GM21529 (cell line): ENCODE data around the gene ARRDC1.
"Not testable (repeated sequence)": the region's sequence is repeated elsewhere in the genome, so short reads cannot be mapped to it uniquely, and the experiment has no call there.

Experiments used
- ATAC-seq: cut with Tn5 transposase; IDR thresholded peaks from one replicate; pipeline ENCODE4 v1.9.1; 2021; ENCODE audit not compliant: unreplicated experiment

Gene ARRDC1

DNA sequence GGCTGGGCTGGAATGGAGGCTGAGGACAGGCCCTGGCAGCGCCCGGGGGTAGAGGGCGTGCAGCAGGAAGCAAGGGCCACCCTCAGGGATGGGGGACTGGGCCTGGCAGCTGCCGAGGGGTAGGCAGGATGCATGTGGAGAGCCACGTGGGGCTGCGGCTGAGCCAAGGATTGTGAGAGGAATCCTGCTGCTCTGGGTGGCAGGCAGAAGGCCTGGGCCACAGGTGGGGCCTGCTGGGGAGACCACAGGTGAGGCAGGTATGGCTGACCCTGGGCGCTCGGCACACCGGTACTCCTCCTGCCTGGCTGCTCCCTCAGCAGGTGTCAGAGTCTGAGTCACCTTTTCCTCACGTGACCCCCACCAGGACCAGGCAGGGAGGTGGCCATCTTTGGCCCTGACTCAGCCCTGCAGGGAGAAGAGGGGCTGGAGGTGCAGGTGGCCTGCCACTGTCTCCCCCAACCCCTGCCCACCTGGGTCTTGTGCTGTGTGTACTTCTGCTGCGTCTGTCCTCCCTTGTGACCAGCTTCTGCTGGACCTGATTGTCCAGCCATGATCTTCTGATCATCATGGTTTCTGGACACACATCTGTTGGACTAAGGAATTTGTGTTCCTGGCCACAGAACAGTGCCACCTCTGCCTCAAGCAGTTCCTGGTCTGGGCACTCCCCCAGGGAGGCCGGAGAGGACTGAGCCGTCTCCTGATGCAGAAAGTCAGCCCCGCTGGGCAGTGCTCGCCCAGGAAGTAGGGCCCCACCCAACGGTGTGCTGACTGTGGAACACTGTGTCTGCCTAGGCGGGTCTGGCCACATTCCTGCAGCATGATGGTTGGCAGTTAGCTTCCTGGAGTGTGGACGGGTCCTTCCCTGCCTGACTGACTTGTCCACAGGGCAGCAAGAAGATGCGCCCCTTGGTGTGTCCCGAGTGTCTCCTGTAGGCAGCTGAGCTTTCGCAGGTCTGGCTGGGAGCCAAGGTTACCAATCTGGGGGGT is 6.4 kb downstream of the ARRDC1 start:
- ATAC-seq = no peak

DNA sequence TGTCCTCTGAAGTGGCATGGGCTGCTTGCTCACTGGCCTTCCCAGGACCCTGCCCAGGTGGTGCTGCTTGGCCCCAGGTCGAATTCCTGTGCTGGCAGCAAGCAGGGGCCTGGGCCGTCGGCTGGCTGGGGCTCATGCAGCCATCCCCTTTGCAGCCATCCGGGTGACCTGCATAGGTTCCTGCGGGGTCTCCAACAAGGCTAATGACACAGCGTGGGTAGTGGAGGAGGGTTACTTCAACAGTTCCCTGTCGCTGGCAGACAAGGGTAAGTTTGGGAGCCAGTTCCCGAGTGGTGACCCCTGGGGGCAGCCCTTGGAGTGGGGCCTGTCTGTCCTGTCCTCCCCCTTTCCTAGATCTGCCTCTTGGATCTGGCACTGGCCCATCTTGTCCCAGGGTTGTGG is 7.3 kb downstream of the ARRDC1 start:
- no peak for ATAC-seq

DNA sequence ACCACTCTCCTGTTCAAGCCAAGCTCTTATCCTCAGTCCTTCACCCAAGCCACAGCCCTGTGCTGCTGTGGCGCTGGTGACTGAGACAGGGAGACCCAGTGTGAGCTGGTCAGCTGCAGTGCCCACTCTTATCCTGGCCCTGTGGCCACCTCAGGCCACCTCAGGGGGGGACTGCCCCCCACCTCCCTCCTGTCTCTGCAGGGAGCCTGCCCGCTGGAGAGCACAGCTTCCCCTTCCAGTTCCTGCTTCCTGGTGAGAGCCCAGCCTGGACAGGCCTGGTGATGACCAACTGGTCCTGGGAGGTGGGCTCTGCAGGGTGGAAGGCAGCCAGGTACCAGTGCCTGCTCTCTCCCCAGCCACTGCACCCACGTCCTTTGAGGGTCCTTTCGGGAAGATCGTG is 7.8 kb downstream of the ARRDC1 start:
- ATAC-seq = no peak

DNA sequence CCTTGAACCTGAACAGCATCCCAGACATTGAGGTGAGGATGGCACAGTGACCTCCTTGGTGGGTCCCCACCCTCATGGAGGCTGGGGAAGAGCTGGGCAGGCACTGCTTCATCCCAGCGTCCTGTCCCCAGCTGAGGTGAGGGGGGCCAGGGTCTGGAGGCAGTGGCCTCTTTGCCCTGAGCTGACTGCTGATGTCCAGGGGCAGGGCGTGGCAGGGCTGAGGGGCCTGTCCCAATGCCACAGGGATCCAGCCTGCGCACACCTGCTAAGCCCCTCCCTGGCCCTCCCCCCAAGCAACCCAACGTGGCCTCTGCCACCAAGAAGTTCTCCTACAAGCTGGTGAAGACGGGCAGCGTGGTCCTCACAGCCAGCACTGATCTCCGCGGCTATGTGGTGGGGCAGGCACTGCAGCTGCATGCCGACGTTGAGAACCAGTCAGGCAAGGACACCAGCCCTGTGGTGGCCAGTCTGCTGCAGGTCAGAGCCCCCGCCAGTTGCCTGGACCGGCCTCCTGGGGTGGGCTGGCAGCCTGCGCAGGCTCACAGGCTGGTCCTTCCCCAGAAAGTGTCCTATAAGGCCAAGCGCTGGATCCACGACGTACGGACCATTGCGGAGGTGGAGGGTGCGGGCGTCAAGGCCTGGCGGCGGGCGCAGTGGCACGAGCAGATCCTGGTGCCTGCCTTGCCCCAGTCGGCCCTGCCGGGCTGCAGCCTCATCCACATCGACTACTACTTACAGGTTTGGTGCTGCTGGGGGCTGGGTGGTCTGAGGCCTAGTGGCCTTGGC is 8.4 kb downstream of the ARRDC1 start:
- ATAC-seq = no peak

DNA sequence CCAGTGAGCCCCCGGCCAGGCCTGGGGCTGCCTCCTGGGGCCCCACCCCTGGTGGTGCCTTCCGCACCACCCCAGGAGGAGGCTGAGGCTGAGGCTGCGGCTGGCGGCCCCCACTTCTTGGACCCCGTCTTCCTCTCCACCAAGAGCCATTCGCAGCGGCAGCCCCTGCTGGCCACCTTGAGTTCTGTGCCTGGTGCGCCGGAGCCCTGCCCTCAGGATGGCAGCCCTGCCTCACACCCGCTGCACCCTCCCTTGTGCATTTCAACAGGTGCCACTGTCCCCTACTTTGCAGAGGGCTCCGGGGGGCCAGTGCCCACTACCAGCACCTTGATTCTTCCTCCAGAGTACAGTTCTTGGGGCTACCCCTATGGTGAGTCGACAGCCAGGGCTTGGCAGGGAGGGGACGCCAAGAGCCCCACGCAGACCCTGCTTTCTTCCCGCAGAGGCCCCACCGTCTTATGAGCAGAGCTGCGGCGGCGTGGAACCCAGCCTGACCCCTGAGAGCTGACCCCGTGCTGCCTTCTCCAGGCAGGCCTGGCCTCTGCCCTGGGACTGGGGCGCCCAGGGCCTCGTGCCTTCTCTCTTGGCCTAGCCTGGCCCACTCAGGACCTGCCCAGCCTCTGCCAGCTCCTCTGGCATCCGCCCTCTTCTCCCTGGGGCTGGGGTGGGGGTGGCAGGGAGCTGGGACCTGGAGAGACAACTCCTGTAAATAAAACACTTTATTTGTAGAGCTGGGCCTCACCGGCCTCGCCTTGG is 9.3 kb downstream of the ARRDC1 start:
- no peak for ATAC-seq

DNA sequence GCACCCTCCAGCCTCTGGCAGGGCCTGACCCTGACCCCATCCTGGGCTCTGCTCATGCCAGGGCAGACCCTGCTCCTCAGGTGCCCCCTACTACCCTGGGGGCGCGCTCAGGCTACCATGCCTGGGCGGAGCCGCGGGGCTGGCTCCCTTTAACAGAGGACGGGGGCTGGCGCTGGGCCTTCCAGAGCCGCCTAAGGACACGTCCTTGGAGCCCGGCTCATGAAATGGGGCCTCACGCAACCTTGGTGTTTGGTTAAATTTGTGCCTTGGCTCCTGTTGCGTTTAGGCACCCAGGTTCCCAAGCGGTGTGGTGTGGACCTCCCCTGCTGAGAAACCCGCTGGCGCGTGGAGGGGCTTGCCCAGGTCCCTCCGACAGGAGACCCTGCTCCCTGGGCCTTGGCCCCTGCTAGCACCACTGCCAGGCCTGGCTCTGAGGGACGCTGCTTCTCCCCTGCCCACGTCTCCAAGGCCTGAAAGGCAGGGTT is 9.9 kb downstream of the ARRDC1 start:
- ATAC-seq = no peak

DNA sequence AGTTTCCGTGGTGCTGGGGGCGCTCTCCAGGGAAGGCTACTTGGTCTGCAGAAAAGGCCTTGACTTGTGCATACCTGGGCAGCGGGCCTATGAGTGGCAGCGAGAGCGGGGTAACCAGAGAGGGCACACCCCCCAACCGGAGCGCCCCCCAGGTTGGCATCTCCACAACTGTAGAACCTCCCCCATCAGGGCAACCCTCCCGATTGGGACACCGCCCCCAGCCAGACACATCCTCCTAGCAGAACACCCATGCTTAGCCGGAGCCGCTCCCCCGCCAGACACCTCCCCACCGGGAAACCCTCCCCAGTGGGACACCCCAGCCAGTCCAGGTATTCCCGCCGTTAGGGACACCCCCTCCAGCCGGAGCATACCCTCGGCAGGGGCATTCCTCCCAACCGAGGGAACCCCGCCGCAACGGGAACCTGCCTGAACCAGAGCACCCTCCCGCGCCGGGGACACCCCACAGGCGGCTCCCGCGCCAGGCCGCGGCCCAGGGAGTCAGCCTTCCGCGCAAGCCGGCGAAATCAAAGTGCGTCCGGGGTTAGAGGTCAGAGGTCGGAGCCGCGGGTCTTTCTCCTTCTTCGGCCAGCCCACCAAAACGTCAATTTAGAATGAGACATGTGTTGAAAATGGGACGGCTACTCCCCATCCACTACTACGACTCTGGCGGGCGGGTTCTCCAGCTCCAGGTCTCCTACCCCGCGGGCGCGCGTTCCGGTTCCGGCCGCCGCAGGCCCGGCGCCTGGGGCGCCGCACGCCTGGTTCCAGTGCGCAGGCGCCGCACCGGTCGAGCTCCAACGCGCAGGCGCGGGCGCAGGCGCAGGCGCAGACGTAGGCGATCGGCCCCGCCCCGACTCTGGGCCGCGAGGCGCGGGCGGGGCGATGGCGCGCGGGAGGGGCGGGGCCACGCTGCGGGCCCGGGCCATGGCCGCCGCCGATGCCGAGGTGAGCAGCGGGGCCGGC is 12.9 kb downstream of the ARRDC1 start, which contains the start of gene EHMT1:
TSS of gene EHMT1 (plus strand) at position 901 of the 963 bp plus-strand sequence. CDS start at position 925, 24 bp downstream.
- ATAC-seq = peak; percentile 50

DNA sequence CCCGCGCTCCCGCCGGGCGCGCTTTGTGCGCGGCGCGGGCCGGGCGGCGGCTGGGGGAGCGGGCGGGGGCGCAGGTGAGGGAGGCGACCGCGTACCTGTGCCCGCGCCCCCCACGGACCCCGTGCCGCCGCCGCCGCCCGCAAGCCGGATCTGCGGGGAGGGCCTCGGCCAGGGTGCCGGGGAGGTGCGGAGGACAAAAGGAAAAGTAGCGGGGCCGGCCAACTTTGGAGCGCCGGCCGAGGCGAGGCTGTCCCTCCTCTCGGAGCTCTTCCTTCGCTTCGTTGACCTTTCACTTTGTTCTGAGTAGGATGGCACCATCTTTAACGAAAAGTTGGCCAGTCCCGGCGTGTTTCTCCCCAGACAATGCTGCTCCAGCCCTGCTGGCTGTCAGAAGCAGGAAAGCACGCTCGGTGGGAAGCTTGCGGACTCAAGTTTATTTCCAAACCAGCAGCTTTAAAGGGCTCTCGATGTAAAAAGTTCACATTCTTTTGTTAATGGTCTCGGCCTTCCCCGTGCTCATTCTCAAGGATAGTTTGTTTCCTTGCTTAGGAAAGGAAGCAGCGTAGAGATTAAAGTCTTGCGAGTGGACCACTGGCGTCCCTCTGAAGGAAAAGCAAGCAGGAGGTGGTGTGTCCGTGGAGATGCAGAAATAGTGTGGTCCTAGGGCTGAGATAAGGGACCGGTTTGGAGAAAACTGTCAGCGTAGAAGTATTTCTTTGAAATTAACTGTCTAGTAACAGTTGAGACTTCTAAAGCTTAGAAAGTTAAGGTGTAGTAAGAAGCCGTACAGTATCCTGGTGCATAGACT is 14.0 kb downstream of the ARRDC1 start:
- ATAC-seq = peak; percentile 17

DNA sequence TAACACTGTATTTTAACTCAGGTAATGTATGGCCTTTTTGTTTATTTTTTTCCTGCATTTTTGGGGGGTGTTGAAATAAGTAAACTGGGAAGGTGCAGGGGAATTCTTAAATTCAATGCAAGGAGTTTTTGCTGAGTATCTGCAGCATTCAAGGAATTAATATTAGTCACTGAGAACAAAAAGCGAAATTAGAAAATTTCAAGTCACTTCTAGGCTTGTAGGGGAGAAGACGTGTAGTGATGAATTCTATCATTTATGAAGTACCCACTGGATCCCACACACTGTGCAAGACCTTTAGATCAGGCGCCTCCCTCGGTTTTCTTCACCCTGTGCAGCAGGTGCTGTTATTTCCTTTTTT is 14.5 kb downstream of the ARRDC1 start:
- ATAC-seq = no peak

DNA sequence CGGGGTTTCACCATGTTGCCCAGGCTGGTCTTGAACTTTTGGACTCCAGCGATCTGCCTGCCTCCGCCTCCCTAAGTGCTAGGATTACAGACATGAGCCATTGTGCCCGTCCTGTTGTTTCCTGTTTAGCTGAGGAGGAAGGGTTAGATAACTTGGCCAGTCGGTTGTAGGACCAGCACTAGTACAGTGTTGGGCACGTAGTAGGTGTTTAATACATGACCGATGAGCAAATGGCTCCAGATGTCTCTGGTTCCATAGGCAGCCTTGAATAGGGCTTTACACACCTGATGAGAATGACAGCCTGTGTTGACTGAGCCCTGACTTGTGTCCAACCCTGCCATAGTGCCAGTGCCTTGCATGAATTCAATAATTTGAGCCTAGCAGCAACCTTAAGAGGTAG is 15.1 kb downstream of the ARRDC1 start:
- ATAC-seq = no peak

DNA sequence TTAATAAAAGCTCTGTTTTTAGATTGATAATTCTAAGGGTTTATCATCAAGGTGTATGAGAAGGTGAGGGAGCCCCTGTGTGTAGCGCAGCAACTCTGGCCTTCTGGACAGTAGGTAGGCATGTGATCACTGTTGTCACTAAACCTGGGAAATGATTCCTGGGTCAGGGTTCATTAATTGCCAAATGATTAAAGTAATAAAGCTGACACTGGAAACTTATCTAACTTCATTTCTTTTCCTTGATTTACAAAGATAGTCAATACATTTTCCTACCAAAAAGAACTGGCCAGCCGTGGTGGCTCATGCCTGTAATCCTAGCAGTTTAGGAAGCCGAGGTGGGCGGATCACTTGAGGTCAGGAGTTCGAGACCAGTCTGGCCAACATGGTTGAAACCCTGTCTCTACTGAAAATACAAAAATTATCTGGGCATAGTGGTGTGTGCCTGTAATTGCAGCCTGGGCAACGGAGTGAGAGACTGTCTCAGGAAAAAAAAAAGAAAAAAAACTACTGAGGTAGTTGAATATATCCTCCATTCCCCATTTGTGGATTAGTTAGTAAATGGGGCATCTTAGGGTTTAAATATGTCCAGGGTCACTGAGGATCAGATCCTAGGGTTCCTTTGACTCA is 15.8 kb downstream of the ARRDC1 start:
- ATAC-seq = no peak

DNA sequence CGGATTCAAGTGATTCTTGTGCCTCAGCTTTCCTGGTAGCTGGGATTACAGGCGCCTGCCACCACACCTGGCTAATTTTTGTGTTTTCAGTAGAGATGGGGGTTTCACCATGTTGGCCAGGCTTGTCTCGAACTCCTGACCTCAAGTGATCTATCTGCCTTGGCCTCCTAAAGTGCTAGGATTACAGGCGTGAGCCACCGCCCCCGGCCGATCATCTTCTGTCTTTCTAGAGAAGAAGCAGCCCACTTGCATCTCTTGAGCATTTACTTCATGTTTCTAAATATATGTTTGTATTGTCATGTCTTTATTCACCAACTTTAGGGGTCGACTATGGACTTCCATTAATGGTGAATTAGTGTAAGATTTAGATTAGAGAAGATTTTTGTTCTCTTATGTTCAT is 16.7 kb downstream of the ARRDC1 start:
- not testable (repeated sequence) for ATAC-seq

DNA sequence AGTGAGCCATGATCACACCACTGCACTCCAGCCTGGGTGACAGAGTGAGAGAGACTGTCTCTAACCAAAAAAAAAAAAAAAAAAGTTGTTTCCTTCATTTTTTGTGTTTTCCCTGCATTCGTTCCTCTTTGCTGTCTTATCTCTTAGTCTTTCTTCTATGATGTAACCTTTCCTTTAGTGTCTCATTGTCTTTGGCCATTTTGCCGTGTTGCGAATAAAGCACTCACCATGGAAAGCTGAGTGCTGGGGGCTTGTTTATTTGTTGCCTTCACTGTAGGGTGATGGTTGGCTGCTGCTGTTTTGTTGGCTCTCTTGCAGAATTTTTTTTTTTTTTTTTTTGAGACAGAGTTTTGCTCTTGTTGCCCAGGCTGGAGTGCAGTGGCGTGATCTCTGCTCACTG is 21.0 kb downstream of the ARRDC1 start:
- ATAC-seq = no peak

DNA sequence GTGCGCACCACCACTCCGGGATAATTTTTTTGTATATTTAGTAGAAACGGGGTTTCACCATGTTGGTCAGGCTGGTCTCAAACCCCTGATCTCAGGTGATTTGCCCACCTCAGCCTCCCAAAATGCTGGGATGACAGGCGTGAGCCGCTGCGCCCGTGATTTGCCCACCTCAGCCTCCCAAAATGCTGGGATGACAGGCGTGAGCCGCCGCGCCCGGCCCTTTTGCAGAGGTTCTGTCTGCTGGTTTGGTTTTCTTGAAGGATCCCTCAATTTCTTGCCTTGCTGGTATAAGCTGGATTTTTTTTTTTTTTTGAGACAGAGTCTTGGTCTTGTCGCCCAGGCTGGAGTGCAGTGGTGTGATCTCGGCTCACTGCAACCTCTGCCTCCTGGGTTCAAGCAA is 21.9 kb downstream of the ARRDC1 start:
- not testable (repeated sequence) for ATAC-seq

DNA sequence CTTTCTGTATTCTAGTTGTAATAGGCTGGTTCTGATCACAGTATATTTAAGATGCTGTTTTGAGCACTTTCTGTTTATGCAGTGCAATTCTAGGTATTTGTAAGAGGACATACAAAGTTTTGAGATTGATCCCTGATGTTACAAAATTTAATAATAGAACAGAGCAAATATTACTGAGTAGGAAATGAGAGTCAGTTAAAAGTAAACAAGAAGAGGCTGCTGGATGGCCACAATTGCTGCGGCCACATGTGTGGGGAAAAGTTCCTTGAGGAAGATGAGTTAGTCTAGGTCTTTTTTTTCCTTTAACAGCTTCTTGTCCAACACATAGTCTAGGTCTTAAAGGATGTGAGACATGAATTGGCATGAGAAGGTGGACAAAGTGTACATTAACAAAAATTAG is 24.6 kb downstream of the ARRDC1 start:
- no peak for ATAC-seq

DNA sequence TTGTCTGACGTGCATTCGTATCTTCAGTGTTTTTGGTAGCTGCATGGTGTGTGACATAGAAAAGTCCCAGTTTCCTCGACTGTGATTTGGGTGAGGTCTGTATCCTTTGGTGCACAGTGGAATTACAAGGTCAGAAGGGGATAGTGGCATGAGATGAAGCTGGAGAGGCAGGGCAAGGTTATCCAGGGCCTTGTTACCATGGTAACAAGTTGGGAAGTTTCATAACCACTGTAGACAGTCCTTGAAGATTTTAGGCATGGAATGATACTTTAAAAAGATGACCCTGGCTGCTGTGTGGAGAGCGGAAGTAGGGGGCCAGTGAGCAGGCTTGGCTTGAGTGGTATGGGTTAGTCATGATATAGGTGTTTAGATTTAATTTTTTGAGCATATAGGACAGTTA is 25.2 kb downstream of the ARRDC1 start:
- ATAC-seq = no peak

DNA sequence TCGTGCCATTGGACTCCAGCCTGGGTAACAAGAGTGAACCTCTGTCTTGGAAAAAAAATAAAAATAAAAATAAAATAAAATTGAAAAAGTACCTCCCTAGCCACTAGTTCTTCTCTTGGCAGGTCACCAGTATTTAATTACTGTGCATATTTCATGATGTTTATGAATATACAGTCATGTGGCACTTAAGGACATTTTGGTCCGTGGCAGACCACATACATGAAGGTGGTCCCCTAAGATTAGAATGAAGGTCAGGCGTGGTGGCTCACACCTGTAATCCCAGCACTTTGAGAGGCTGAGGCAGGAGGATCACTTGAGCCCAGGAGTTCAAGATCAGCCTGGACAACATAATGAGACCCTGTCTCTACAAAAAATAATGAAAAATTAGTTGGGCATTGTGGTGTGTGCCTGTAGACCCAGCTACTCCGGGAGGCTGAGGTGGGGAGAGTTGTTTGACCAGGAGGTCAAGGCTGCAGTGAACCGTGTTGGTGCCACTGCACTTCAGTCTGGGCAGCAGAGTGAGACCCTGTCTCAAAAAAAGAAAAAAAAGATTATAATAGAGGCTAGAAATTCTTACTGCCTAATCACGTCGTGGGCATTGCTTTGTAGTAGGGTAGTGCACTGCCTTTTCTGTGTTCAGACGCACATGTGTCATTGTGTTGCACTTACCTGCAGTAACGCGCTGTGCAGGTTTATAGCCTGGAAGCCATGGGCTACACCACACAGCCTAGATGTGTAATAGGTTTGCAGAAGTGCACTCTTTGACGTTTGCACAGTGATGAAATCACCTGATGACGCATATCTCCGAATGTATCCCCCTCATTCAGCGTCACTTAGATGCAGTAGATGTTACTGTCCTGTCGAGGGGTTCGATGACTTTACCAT is 26.1 kb downstream of the ARRDC1 start:
- no peak for ATAC-seq
